A673 (cell line): ENCODE data around the gene KCNA3.

Experiments used
- EZH2 ChIP-seq: fragments of 200-600 bp; sonication (generic); IDR thresholded peaks from 2 replicates; pipeline ENCODE4 v1.6.1; 2017; ENCODE audit warnings: borderline replicate concordance, low read depth, mild to moderate bottlenecking, mixed read lengths, antibody characterized with exemption, low read length; ENCODE audit not compliant: poor library complexity, severe bottlenecking
- TF ChIP-seq, protein P1 (sequence below): fragments of 300-800, 200-600 bp; sonication (generic); conservative IDR thresholded peaks from 2 replicates; pipeline ENCODE4 v1.5.1; 2017; ENCODE audit warnings: low read depth, mild to moderate bottlenecking, antibody characterized with exemption, low read length, moderate library complexity, mixed read lengths

DNA sequence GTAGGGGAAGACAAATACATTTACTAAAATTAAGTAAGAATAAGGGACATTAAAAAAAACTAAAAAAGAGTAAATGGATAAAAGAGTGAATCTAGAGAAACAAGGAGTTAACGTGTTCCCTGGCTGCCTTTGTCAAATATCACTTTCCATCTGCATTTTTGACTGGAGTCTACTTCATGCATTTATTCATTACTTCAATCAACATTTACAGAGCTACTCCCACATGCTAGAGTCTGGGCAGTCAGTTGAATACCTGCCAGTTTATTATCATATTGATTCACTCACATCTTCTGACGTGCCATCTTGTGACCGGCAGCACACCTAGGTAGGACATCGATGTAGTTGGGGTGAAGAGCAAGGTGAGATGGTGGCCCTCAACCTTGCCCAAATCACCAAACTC is 35.6 kb upstream of the KCNA3 start:
- TF ChIP-seq, protein P1, sequence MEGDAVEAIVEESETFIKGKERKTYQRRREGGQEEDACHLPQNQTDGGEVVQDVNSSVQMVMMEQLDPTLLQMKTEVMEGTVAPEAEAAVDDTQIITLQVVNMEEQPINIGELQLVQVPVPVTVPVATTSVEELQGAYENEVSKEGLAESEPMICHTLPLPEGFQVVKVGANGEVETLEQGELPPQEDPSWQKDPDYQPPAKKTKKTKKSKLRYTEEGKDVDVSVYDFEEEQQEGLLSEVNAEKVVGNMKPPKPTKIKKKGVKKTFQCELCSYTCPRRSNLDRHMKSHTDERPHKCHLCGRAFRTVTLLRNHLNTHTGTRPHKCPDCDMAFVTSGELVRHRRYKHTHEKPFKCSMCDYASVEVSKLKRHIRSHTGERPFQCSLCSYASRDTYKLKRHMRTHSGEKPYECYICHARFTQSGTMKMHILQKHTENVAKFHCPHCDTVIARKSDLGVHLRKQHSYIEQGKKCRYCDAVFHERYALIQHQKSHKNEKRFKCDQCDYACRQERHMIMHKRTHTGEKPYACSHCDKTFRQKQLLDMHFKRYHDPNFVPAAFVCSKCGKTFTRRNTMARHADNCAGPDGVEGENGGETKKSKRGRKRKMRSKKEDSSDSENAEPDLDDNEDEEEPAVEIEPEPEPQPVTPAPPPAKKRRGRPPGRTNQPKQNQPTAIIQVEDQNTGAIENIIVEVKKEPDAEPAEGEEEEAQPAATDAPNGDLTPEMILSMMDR = no peak
- no peak for TF ChIP-seq EZH2
